SW480 (cell line): ENCODE results near the gene PGS1.

Source experiments
- DNase-seq: peaks from one replicate; pipeline ENCODE4 v3.0.0-alpha.2; 2016; ENCODE audit warnings: low spot score

The PGS1 gene

GRCh38 chr17:78346605-78347250 lies 31.7 kb upstream of the PGS1 start:
- no peak for DNase-seq

DNA sequence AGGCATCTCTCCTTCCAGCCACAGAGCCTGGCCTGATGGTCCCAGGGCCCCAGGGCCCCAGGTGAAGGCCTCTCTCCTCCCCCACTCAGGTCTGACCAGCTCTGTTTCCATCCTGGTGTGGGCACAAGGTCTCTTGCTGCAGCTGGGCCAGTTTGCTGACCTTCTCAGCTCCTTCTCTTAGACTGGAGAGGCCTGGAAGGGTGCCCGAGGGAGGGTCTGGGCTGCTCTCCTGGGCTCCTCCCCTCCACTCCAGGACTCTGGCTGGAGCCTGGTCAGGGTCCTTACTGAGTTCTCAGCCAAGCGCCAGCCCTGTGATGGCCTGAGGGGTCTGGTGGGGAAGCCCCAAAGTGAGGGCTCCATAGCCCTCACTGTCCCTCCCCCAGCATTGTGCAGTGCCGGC lies 31.0 kb upstream of the PGS1 start:
- DNase-seq: no peak

DNA sequence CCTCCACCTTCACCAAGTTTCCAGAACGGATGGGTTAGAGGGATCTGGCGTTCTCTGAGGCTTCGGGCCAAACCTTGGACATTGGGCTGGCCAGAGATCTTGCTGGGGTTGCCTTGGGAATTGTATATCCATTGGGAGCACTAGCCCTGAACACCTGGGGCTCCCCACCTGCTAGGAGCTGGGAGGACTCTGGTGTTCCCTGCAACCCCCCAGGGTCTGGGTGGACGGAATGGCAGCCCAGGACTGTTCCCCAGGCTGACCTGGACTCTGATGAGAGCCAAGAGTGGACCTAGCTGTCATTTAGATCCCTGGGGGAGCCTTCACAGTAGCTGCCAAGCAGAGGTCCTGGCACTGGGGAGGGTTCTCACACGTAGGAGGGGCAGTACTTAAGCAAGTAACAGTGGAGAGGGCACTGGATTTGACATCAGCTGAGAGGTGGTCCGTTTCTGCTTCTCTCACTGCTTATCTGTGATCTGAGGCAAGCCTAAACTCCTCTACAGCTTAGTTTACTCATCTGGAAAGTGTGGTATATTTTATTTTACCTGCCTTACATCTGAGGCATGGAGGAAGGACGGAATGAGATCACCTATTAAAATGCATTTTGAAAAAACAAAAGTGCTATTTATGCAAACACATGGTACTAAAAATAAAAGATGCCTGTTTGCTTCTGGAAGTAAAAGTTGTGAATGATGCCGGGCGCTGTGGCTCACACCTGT lies 30.2 kb upstream of the PGS1 start:
- DNase-seq: no peak

DNA sequence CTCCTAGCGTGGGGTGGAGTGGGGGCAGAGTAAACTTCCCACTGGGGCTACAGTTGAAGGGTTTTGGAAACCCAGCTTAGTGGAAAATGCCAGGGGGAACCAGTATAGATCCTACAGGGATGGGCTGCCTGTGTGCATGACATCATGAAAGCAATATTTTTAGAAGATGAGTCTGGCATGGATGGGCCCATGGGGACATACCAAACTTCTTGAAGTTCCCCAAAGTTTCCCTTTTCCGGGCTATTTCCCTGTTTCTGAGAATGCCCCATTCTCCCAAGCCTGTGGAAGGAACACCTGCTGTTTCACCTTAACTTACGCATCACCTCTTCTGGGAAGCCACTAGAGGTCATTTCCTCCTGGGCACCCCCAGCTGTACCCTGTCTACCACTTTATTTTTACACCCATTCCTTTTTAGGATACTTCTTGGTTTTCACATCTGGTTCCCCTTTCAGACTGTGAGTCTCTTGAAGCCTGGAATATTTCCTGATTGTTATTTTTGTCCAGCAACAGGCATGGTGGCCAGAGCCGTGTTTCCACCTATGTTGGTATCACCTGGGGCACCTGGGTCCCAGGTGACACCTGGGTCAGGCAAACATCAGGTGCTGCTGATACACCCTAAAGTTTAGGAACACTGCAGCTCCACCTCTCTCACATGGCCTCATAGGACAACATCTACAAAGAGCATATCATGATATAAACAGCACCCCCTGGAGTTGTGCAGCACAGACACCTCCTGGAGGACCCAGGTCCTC lies 28.4 kb upstream of the PGS1 start:
- DNase-seq: no peak

DNA sequence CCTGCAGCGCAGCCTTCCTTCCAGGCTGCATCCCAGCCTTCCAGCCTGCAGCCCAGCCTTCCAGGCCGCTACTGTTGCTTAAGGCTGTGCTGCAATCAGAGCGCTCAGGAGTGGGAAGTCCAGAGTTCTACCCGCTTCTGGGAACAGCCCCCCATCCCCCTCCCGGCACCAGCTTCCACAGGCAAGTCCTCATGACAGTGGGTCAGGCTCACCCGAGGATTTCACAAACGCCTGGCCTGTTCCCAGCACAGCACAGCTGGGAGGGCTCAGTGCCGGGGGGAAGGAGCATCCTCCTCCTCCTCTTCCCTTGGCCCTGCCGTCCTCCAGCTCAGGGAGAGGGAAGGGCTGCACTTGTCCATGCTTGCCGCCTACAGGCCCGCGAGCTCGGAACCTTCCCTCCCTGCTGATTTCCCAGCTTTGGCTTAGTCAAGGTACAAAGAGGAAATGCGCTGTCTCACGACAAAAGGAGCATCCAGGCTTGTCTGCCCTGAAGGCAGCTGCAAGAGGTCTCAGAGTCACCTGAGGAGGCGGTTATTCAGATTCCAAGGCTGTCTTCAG lies 26.9 kb upstream of the PGS1 start:
- DNase-seq: no peak

GRCh38 chr17:78353834-78354233 lies 24.6 kb upstream of the PGS1 start:
- DNase-seq: no peak

DNA sequence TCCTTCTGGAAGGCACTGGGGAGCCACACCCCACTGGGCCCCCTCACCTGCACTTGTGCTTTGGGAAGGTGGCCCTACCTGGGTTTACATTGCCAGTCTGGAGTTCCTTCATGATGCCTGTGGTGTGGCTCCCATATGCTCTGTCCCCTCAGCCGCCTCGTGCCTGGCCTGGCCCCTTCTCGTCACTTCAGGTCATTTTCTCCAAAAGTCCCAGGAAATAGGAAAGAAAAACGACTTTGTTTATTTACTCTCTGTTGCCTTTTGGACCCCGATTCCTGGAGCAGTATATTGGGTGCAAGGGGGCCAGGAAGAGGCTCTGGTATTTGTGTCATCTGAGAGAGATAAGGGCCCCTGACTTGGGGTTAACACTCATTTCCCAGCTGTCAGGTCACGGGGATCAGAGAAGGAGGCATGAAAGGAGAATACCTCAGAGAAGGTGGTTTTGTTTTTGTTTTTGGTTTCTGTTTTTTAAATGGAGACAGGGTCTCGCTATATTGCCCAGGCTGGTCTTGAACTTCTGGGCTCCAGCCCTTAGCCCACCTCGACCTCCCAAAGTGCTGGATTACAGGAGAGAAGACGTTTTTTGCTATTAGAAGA lies 23.3 kb upstream of the PGS1 start:
- DNase-seq: no peak

DNA sequence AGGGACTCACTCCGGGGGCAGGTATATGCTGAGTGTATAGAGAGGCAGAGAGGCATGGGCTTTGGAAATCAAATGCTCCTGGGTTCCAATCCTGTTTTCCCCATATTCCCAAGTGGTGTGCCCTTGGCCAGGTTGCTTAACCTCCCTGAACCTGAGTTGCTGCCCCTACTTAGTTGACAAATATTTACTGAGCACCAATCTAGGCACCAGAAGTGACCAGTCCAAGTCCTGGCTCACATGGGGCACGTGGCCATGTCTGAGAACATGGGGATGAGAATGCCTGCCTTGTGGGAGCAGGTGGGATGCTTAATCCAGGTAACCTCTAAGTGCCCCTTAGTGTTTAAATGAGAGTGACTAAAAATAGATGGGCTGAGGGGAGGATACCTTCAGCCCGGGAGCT lies 22.7 kb upstream of the PGS1 start:
- DNase-seq: no peak

DNA sequence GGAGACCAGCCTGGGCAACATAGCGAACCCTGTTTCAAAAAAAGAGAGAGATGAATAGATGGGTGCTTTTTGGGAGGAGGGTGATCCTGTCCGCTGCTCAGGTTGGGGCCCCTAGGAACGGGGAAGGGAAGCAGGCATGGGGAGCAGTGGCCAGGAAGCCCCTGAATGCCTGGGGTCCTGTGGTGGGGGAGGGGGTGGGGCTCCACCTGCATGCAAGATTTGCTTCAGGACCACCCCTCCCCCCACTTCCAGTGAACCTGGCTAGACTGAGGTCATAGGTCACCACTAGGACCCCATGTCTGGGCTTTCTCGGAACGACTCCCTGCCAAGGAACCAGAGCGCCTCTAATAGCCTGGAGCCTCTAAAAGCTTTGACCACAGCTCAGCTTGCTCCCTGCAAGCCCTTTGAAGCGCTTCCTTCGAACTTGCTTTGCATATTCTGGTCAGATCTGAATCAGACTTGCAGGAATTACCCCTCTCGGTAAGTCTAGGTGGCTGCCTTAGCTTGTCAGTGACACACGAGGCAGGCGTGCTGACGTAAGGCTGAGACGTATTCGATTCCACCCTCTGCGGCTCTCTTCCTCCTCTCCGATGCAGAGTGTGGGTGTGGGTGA lies 22.2 kb upstream of the PGS1 start:
- DNase-seq: no peak

DNA sequence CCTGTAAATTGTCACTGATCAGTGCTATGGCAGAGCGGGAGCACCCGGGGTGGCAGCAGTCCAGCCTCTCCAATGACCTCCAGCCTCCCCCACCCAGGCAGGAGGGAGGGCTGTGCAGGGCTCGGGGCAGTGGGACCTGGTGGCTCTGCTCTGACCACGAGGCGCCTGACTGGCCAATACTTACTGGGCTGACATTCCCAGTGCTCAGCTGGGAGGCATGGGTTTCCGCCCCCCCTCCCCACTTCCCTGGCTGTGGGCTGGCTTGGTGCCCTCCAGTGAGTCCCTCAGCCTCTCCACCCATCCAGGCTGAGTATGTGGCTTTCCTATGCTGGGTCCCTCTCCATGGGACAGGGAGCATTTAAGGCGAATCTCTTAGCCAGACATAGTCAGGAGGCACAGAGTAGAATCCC lies 21.3 kb upstream of the PGS1 start:
- DNase-seq: no peak

GRCh38 chr17:78357672-78358537 lies 20.5 kb upstream of the PGS1 start:
- DNase-seq: no peak

DNA sequence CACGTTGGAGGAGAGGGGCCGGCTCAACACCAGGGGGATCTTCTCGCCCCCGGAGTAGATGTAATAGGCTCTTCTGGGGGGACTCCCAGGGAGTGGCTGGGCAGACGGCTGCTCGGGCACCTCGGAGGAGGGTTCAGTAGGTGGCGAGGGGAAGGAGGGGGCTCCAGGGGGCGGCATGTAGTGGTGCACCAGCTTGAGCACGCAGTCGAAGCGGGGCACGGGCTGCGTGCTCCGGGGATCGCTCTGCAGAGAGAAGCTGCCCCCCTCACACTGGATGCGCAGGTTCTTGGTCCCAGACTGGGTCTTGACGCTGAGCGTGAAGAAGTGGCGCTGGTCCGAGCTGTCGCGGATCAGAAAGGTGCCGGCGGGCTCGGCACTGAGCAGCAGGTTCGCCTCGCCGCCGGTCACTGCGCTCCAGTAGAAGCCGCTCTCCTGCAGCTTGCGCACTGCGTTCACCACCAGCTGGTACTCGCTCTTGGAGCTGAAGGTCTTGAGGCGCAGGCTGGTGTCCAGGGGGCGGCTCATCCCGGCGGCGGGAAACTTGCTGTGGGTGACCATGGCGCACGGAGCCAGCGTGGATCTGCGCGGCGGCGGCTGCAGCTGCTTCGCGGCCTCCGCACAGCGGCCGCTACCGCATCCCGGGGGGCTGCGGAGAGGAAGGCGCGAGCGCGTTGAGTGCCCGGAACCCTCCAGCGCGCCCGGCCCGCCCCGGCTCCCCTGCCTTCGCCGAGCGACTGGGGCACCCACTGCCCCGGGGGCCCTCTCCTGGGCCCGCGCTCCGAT lies 19.7 kb upstream of the PGS1 start:
- no peak for DNase-seq

- no peak for DNase-seq
Measured at GRCh38 chr17:78359321-78359996, 19.0 kb upstream of the PGS1 start.

DNA sequence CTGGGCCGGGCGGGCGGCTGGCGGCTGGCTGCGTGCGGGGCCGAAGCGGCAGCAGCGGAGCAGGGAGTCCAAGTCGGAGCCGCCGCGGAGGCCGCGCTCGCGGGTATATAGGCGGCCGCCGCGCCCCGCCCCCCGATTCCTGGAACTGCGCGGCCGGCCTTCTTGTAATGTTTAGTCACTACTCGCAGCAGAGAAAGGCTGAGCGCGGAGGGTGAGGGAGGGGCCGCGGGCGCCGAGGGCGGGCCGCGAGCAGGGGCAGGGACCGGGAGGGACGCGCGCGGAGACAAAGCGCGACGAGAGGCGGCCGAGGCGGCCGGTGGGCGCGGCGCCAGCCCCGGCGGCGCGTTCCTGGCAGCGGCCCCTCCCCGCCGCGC lies 18.5 kb upstream of the PGS1 start, which contains the start of gene SOCS3:
SOCS3 (minus strand) TSS at position 81 of the 374 bp plus-strand sequence. CDS start 982 bp downstream, outside the sequence.
- peak; percentile 91 for DNase-seq

GRCh38 chr17:78360371-78361224 lies 17.9 kb upstream of the PGS1 start:
- DNase-seq: peak; percentile 81

DNA sequence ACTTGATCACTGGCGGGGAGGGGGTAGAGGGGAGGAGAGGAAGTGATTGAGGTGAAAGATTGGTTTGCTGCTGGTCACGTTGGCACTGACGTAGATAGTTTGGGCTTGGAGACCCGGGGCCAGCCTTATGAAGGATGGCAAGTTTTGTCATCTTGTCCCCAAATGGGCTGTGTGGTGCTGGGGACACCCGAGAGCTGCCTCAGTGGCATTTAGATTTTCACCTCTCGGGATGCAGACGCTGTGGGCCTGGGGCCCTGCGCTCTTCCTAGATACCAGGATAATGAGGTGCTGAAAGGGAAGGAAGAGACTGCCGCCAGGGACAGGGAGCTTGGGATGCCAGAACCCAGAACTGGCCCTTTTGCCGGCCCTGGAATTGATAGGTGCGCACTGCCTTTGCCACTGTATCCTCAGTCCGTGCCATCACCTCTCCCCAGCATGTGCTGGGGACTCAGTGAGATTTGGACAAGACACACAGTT lies 17.2 kb upstream of the PGS1 start:
- DNase-seq: no peak

GRCh38 chr17:78362232-78362631 lies 16.2 kb upstream of the PGS1 start:
- no peak for DNase-seq

DNA sequence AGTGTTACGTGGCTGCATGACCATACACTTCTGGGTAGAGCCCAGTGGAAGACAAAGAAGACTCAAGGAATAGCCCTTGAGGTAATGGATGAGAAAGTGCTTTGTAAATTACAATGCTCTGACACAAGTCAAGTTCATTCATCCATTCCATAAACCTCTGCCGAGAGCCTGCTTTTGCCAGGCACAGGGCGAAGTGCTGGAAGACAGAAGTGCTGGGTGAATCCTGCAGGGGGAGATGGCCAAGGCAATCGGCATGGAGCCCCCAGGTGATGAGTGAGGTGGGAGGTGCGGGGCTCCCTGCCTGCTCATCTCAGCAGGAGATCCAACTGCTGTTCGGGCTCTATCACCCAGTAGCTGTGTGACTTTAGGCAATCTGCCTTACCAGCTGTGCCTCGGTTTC lies 15.8 kb upstream of the PGS1 start:
- DNase-seq: no peak
